NT2/D1 (cell line): ENCODE data around the gene CALU.
A peak's percentile ranks its signal among the peaks of the same experiment; 100 is the strongest.

Source experiments
- DNase-seq: peaks from one replicate; pipeline ENCODE4 v3.0.0-alpha.2; 2011; ENCODE audit warnings: low read depth, low spot score
- H3K27me3 ChIP-seq: 2 replicates; pipeline ENCODE4 v1.6.0; 2011; ENCODE audit warnings: mild to moderate bottlenecking; ENCODE audit not compliant: insufficient read length, insufficient read depth
- H3K36me3 ChIP-seq: 2 replicates; pipeline ENCODE4 v1.6.1; 2011; ENCODE audit warnings: mild to moderate bottlenecking, low read length, mixed read lengths; ENCODE audit not compliant: insufficient read depth, insufficient read length
- H3K4me1 ChIP-seq: 2 replicates; pipeline ENCODE4 v1.5.1; 2011; ENCODE audit not compliant: insufficient read depth, insufficient read length
- H3K4me3 ChIP-seq: 2 replicates; pipeline ENCODE4 v1.5.1; 2011; ENCODE audit warnings: low read depth; ENCODE audit not compliant: insufficient read length
- H3K9ac ChIP-seq: 2 replicates; pipeline ENCODE4 v1.6.0; 2011; ENCODE audit warnings: low read depth; ENCODE audit not compliant: insufficient read length
- H3K9me3 ChIP-seq: 2 replicates; pipeline ENCODE4 v1.5.1; 2011; ENCODE audit warnings: mild to moderate bottlenecking, low read length; ENCODE audit not compliant: insufficient read depth
- SUZ12 ChIP-seq: IDR thresholded peaks from 2 replicates; pipeline ENCODE4 v1.6.1; 2011; ENCODE audit not compliant: insufficient read length, insufficient read depth; ENCODE audit errors: extremely low read depth
- YY1 ChIP-seq: IDR thresholded peaks from 2 replicates; pipeline ENCODE4 v1.6.1; 2011; ENCODE audit not compliant: insufficient read length, insufficient read depth
- ZNF274 ChIP-seq: IDR thresholded peaks from 2 replicates; pipeline ENCODE4 v1.6.1; 2011; ENCODE audit warnings: mild to moderate bottlenecking, low read depth, low read length

Gene CALU

GRCh38 chr7:128788446-128789412 is 49.6 kb downstream of the CALU start:
- no peaks in the 10 kb centered on the region for H3K36me3 ChIP-seq
- TF ChIP-seq SUZ12 (no peak), ZNF274 (no peak), YY1 (no peak)
- H3K4me3 ChIP-seq, result no peak overlapping the region
- no peaks in the 10 kb centered on the region for H3K9me3 ChIP-seq
- no peak for DNase-seq
- H3K9ac ChIP-seq, result no peak overlapping the region
- H3K4me1 ChIP-seq, result no peaks in the 10 kb centered on the region
- H3K27me3 ChIP-seq, result peaks cover 17% of the 10 kb centered on the region

- TF ChIP-seq ZNF274 (no peak), SUZ12 (no peak), YY1 (no peak)
- Histone ChIP-seq H3K36me3 (peaks cover 9% of the 10 kb centered on the region), H3K27me3 (peaks cover 17% of the 10 kb centered on the region), H3K4me1 (peaks cover 6% of the 10 kb centered on the region), H3K9ac (peak overlapping the region; percentile 77), H3K9me3 (no peaks in the 10 kb centered on the region), H3K4me3 (peak overlapping the region; percentile 72)
- DNase-seq, result no peak
Observed at GRCh38 chr7:128790315-128791041, 51.3 kb downstream of the CALU start.

- H3K9ac ChIP-seq, result peak within 1 kb of the TSS; percentile 80
Observed at GRCh38 chr7:128791121-128791971, 52.2 kb downstream of the CALU start, which contains the start of gene CCDC136. CCDC136 (plus strand) TSS chr7:128791968; CDS start chr7:128792412, 444 bp downstream.

GRCh38 chr7:128791972-128792327 is 52.8 kb downstream of the CALU start:
- peak overlapping the region; percentile 72 for H3K4me3 ChIP-seq
- H3K4me1 ChIP-seq, result peaks cover 6% of the 10 kb centered on the region
- no peak for DNase-seq
- TF ChIP-seq YY1, result no peak
- no peak for TF ChIP-seq SUZ12
- no peak for TF ChIP-seq ZNF274
- peak overlapping the region; percentile 80 for H3K9ac ChIP-seq
- H3K27me3 ChIP-seq, result peaks cover 17% of the 10 kb centered on the region
- H3K36me3 ChIP-seq, result peaks cover 9% of the 10 kb centered on the region
- H3K9me3 ChIP-seq, result no peaks in the 10 kb centered on the region

More at GRCh38 chr7:128791121-128791971, 52.2 kb downstream of the CALU start, which contains the start of gene CCDC136:
- H3K9me3 ChIP-seq, result no peaks in the 10 kb centered on the region
- peak within 1 kb of the TSS; percentile 72 for H3K4me3 ChIP-seq
- DNase-seq, result peak; percentile 43
- TF ChIP-seq SUZ12 (no peak), YY1 (no peak), ZNF274 (no peak)
- peaks cover 6% of the 10 kb centered on the region for H3K4me1 ChIP-seq
- peaks cover 17% of the 10 kb centered on the region for H3K27me3 ChIP-seq
- peaks cover 9% of the 10 kb centered on the region for H3K36me3 ChIP-seq

GRCh38 chr7:128792471-128793180 is 53.5 kb downstream of the CALU start:
- H3K4me3 ChIP-seq, result peak overlapping the region; percentile 21
- no peak for DNase-seq
- peak overlapping the region; percentile 80 for H3K9ac ChIP-seq

GRCh38 chr7:128793181-128793547 is 54.0 kb downstream of the CALU start:
- H3K4me3 ChIP-seq, result no peak overlapping the region
- DNase-seq, result no peak
- peaks cover 6% of the 10 kb centered on the region for H3K4me1 ChIP-seq
- H3K36me3 ChIP-seq, result peaks cover 9% of the 10 kb centered on the region
- H3K27me3 ChIP-seq, result peaks cover 17% of the 10 kb centered on the region
- no peak overlapping the region for H3K9ac ChIP-seq
- TF ChIP-seq SUZ12 (no peak), ZNF274 (no peak), YY1 (no peak)
- no peaks in the 10 kb centered on the region for H3K9me3 ChIP-seq

More at GRCh38 chr7:128792471-128793180, 53.5 kb downstream of the CALU start:
- peaks cover 6% of the 10 kb centered on the region for H3K4me1 ChIP-seq
- no peaks in the 10 kb centered on the region for H3K9me3 ChIP-seq
- TF ChIP-seq ZNF274 (no peak), SUZ12 (no peak), YY1 (no peak)
- H3K36me3 ChIP-seq, result peaks cover 9% of the 10 kb centered on the region
- H3K27me3 ChIP-seq, result peaks cover 17% of the 10 kb centered on the region
